Activated T-cell treated with anti-CD3 and anti-CD28 coated beads, Interleukin-2, amount 50 U/mL, for 72 hours (primary cell): ENCODE measurements around the gene NEK1. TPM values are rescaled to one million over a fixed set of nuclear protein-coding genes. Genes with fewer than 3 reads are reported as not detected.
A peak's percentile ranks its signal among the peaks of the same experiment; 100 is the strongest.

Experiments
- ATAC-seq, 2 donors: fragments of 150-1000 bp; cut with Tn5 transposase; replicated peaks in 1 of 2; 2 replicates each; pipeline ENCODE4 v1.10.0; 2021; ENCODE audit warnings: moderate library complexity in 2 of 2, mild to moderate bottlenecking in 1 of 2
- DNase-seq, 2 donors: peaks; one replicate each; pipeline ENCODE4 v3.0.0; 2021 to 2022; ENCODE audit warnings: mixed read lengths in 1 of 2
- H3K27ac Mint-ChIP-seq: one replicate; pipeline ENCODE4 v1.8.0; 2022; ENCODE audit warnings: mild to moderate bottlenecking, moderate library complexity, mixed read lengths
- H3K27me3 Mint-ChIP-seq: one replicate; pipeline ENCODE4 v1.8.0; 2022; ENCODE audit warnings: low read depth, mixed read lengths
- H3K36me3 Mint-ChIP-seq, 2 donors: one replicate each; pipeline ENCODE4 v1.8.0; 2022; ENCODE audit warnings: mixed read lengths in 2 of 2, mild to moderate bottlenecking in 1 of 2; ENCODE audit not compliant: insufficient read depth in 2 of 2
- H3K4me1 Mint-ChIP-seq: one replicate; pipeline ENCODE4 v1.8.0; 2022; ENCODE audit warnings: low read depth, mixed read lengths
- H3K4me3 Mint-ChIP-seq, 2 donors: one replicate each; pipeline ENCODE4 v1.8.0; 2022; ENCODE audit warnings: mild to moderate bottlenecking in 2 of 2, mixed read lengths in 2 of 2, moderate library complexity in 2 of 2
- H3K9me3 Mint-ChIP-seq, 2 donors: one replicate each; pipeline ENCODE4 v1.8.0; 2022; ENCODE audit warnings: mixed read lengths in 2 of 2
- total RNA-seq, 2 donors: library from RNA; stranded (reverse); gene quantifications; one replicate each; pipeline ENCODE4 v1.2.3, GENCODE V29; 2022

The NEK1 gene
- total RNA-seq, 2 donors from 2014 or later: 15.1 to 15.7 TPM

DNA sequence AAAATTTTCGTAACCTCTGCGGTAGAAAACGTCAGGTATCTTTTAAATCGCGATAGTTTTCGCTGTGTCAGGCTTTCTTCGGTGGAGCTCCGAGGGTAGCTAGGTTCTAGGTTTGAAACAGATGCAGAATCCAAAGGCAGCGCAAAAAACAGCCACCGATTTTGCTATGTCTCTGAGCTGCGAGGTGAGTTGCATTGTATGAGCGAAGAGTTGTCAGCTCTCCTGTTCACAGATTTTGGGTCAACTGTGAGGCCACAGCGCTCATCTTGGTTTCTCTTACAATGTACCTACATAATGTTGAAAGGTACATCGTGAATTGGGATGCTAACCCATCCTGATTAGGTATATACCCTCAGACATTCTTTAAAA is 8.5 kb upstream of the NEK1 start:
- Mint-ChIP-seq H3K27ac (peak overlapping the region; percentile 99), H3K27me3 (no peaks in the 10 kb centered on the region), H3K4me1 (peaks cover 73% of the 10 kb centered on the region), H3K4me3 (peak overlapping the region; percentile 96 to 99), H3K9me3 (no peaks in the 10 kb centered on the region), H3K36me3 (peaks cover 0 to 2% of the 10 kb centered on the region in 2 donors)
- DNase-seq (peak; percentile 27 to 29), ATAC-seq (no peak)

DNA sequence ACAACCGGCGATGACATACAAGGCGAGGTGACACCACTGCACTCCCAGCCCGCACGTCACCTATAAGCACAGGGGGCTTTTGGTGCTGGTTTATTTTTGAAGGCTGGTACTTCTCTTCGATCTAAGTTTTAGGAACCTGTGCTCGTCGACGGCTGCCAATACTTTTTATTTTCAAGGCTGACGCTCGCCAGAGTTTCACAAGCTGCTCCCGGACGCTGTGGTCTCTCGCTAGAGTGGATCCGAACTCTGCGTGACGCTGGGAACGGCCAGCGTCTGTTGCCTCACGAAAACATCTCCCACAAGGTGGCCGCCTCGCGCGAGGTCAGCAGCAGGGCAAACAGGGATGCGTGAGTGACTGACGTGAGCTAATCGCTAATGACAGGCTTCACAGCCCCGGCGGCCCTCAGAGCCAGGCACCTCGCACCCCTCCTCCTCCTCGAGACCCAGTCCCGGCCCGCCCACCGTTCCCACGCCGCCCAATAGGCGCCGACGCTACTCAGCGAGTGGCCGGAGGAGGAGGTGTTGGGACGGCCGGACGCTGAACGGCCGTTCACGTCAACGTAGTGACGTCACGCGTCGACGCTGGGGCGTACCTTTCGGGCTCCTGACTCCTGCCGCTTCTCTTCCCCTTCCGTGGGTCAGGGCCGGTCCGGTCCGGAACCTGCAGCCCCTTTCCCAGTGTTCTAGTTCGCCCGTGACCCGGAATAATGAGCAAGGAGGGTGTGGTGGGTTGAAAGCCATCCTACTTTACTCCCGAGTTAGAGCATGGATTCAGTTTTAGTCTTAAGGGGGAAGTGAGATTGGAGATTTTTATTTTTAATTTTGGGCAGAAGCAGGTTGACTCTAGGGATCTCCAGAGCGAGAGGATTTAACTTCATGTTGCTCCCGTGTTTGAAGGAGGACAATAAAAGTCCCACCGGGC is 7.8 kb upstream of the NEK1 start, which contains the start of gene CLCN3:
TSS of gene CLCN3 (plus strand) at position 621 of the 922 bp plus-strand sequence. CDS start 15,351 bp downstream, outside the sequence.
- ATAC-seq: peak; percentile 81 to 84

DNA sequence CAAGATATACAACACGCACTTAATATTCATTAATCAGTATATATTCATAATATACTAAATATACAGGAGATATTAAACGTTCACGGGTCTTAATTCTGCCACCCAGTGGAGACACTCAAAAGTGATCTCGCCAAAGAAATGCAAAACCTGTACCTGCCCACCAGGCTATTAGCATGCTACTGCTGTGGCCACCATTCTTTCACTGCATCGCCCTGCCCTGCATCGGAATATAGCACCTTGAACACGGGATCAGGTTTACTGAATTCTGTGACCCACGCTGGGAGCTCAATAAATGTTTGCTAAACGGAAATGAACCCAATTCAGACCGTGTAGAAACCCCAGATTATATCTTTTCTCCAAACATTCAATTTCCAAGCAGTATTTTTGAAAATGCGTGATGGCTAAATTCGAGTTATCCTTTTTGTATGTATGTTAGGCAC is 7.2 kb upstream of the NEK1 start:
- DNase-seq (peak; percentile 47 to 48), ATAC-seq (peak in 1 of 2 donors; percentile 16)
- H3K27me3 Mint-ChIP-seq: no peaks in the 10 kb centered on the region
- peak overlapping the region; percentile 99 for H3K27ac Mint-ChIP-seq
- H3K4me1 Mint-ChIP-seq: peaks cover 71% of the 10 kb centered on the region
- H3K9me3 Mint-ChIP-seq: no peaks in the 10 kb centered on the region
- H3K4me3 Mint-ChIP-seq: peak overlapping the region; percentile 96 to 99
- H3K36me3 Mint-ChIP-seq: no peaks in the 10 kb centered on the region

More for the DNA sequence above, 7.8 kb upstream of the NEK1 start, which contains the start of gene CLCN3:
- DNase-seq: peak; percentile 94 to 96
- peaks cover 73% of the 10 kb centered on the region for H3K4me1 Mint-ChIP-seq
- H3K9me3 Mint-ChIP-seq: no peaks in the 10 kb centered on the region
- H3K27ac Mint-ChIP-seq: peak within 1 kb of the TSS; percentile 99
- H3K4me3 Mint-ChIP-seq: peak within 1 kb of the TSS; percentile 96 to 99
- no peaks in the 10 kb centered on the region for H3K27me3 Mint-ChIP-seq
- peaks cover 0 to 2% of the 10 kb centered on the region in 2 donors for H3K36me3 Mint-ChIP-seq

DNA sequence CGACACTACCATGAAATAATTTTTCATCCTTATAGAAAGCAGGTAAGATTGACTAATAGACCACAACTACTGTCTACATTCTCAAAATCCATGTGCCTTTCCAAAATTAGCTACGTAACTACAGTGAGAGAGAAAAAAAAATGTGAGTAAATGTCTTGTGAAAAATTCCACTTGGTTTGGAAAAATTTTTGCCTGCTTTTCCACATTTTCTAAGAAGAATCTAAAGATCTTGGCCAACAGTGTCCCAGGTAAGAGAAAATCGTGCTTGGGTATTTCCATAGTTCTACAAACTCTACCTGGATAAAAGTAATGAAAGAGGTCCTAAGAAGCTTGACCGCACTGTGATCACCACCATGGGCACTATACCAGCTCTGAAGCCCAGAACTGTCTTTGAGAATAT is 6.6 kb upstream of the NEK1 start:
- ATAC-seq (no peak), DNase-seq (no peak)
- peak overlapping the region; percentile 96 to 99 for H3K4me3 Mint-ChIP-seq
- H3K27ac Mint-ChIP-seq: peak overlapping the region; percentile 78
- no peaks in the 10 kb centered on the region for H3K36me3 Mint-ChIP-seq
- no peaks in the 10 kb centered on the region for H3K27me3 Mint-ChIP-seq
- H3K9me3 Mint-ChIP-seq: no peaks in the 10 kb centered on the region
- peaks cover 71% of the 10 kb centered on the region for H3K4me1 Mint-ChIP-seq

DNA sequence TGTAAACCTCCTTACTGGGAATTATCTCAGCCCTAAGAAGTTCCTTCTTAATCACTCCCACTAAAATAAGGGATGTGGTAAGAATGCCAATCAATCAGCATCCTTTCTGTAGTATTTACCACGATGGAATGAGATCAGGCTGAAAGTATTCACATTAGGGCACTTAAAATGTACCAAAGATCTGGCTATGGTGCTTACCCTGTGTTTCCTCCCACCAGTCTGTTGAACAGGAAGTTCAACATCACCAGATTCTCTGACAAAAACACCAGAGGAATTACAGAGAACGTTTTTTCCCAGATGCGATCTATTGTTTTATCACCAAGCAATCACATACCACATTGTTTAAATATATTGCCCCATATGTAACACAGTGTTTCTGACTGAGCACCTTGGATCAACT is 5.9 kb upstream of the NEK1 start:
- no peaks in the 10 kb centered on the region for H3K9me3 Mint-ChIP-seq
- no peaks in the 10 kb centered on the region for H3K27me3 Mint-ChIP-seq
- H3K27ac Mint-ChIP-seq: peak overlapping the region; percentile 24
- peaks cover 65% of the 10 kb centered on the region for H3K4me1 Mint-ChIP-seq
- DNase-seq (no peak), ATAC-seq (no peak)
- H3K36me3 Mint-ChIP-seq: no peaks in the 10 kb centered on the region
- peak overlapping the region; percentile 96 to 99 for H3K4me3 Mint-ChIP-seq

DNA sequence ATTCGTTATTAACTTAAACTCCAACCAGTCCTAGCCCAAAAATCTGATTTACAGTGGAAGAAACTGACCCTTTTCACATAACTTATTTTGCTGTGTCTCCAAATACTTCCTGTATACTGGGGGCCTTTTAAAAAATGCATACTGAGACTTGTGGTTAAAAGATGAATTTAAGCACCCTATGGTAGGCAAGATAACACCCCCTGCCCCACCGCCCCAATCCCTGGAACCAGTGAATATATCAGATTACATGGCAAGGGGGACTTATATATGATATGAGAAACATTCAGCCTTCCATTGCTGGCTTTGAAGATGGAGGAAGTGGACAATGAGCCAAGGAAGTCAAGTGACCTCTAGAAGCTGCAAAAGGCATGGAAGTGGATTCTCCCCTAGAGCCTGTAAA is 4.9 kb upstream of the NEK1 start:
- H3K4me3 Mint-ChIP-seq: peak overlapping the region in 1 of 2 donors; percentile 43
- no peaks in the 10 kb centered on the region for H3K27me3 Mint-ChIP-seq
- H3K4me1 Mint-ChIP-seq: peaks cover 55% of the 10 kb centered on the region
- DNase-seq (no peak), ATAC-seq (no peak)
- no peaks in the 10 kb centered on the region for H3K9me3 Mint-ChIP-seq
- no peak overlapping the region for H3K27ac Mint-ChIP-seq
- no peaks in the 10 kb centered on the region for H3K36me3 Mint-ChIP-seq

DNA sequence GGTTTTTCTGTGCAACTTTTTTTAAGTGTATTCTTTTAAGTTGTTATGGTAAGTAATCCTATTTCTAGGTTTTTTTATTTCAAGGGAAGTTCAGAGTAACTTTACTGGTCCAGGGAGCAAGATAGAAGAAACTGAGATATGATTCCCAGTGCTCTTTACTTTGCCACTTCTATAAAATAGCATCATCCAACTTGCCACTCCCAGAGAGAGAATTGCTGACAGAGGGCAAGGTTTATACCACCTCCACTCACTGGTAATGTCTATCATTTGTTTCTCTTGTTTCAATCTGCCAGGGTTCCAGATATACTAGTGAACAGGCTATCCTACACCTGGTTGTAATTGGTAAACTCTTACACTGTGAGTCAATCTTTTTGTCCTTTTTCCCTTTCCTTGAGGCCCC is 4.5 kb upstream of the NEK1 start:
- no peaks in the 10 kb centered on the region for H3K36me3 Mint-ChIP-seq
- H3K4me1 Mint-ChIP-seq: peaks cover 50% of the 10 kb centered on the region
- DNase-seq (no peak), ATAC-seq (no peak)
- H3K4me3 Mint-ChIP-seq: peak overlapping the region in 1 of 2 donors; percentile 43
- H3K27ac Mint-ChIP-seq: no peak overlapping the region
- no peaks in the 10 kb centered on the region for H3K27me3 Mint-ChIP-seq
- H3K9me3 Mint-ChIP-seq: no peaks in the 10 kb centered on the region

DNA sequence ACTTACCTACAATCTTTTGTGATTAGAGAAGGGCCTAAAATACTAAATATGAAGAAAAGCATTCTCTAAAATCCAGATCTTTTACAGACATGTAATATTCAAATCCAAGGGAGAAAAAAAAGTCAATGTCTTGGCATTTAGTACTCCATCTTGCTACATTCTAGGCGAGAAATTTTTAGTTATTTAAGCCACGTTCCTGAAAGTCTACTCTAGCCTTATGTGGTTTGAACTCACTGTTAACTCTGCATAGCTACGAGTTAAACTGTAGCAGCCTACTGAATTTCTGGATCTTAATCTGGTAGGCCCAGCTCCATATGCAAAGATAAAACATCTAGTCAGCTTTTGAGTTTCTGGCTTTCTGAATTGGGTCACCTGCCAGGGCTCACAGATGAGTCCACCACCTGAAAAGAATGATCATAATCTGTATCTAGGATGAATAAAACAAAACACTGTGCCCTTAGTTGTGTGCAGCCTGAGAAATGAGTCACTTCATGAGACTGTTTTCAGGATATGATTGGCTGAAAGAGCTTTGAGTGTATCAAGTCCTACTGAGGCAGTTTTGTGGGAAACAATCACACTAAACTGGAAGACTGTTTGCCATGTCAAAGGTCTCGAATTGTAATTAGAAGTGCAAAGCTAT is 3.2 kb upstream of the NEK1 start:
- Mint-ChIP-seq H3K4me3 (peak overlapping the region; percentile 48 to 69), H3K27me3 (no peaks in the 10 kb centered on the region), H3K4me1 (peaks cover 58% of the 10 kb centered on the region), H3K36me3 (no peaks in the 10 kb centered on the region), H3K27ac (peak overlapping the region; percentile 85), H3K9me3 (no peaks in the 10 kb centered on the region)
- peak; percentile 52 to 55 for ATAC-seq
- DNase-seq: peak; percentile 43 to 61

DNA sequence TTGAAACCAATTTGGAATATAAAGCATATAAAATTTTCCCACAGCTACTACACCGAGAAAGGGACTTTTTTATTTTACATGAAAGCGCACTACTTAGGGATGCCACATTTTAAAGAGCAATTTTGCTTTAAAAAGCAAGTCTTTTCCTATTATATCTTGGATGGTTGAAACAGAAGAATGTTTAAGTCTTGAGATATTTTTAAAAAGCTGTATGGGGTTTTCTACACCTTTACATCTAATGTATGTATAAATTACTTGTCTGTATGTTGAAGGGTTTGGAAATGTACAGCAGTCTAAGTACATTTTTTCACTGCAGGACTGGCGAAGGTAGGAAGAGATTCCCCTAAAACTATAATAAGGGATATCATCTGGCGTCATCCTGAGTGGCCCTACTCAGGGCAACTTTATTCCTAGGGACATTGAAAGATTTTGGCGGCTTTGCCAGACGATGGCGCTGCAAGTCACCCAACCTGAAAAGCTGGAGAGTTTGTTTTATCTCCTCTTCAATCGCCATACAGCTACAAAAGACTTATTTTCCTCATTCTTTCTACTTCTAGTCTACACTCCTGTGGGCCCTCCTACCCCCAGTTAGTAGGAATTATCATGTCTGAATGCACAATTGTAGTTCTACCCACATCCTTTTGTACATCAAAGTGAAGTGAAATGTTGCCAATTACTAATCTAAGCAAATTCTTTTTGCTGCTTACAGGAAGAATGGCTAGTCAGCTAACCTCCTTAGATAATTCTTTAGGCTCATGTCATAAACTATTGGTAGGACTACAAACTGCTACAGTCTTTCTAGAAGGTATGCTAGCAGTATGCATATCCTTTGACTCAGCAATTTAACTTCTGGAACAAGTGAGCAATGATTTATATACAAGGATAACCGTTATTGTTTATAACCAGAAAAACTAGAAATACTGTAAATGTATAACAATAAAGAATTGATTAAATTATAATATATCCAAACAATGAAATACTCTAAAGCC is 782 bp upstream of the NEK1 start:
- Mint-ChIP-seq H3K36me3 (no peaks in the 10 kb centered on the region), H3K27me3 (no peaks in the 10 kb centered on the region), H3K9me3 (no peaks in the 10 kb centered on the region), H3K4me3 (peak overlapping the region; percentile 91 to 95), H3K27ac (peak overlapping the region; percentile 86), H3K4me1 (peaks cover 54% of the 10 kb centered on the region)
- ATAC-seq (peak; percentile 24 to 27), DNase-seq (peak; percentile 68 to 71)

DNA sequence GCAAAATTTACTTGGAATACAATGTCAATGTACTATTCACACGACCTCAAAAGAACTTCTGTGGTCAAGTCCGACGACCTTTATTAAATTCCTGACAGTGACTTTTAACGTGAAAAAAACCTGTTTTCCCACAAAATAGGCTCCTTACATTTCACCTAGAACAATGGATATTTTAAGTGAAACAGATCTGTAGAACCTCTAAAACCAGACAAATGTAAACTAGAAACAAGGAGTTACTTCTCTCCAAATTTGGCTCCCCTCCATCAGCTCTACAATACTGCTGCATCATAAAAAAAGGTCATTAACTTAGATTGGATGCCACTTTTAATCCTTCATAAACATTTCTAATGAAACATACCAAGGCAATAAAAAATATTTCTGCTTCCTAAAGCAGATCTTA is 1.2 kb downstream of the NEK1 start:
- ATAC-seq (no peak), DNase-seq (no peak)
- H3K27ac Mint-ChIP-seq: peak overlapping the region; percentile 48
- H3K4me3 Mint-ChIP-seq: peak overlapping the region; percentile 91 to 95
- H3K27me3 Mint-ChIP-seq: no peaks in the 10 kb centered on the region
- H3K4me1 Mint-ChIP-seq: peaks cover 51% of the 10 kb centered on the region
- H3K9me3 Mint-ChIP-seq: no peaks in the 10 kb centered on the region
- peaks cover 0 to 5% of the 10 kb centered on the region in 2 donors for H3K36me3 Mint-ChIP-seq

DNA sequence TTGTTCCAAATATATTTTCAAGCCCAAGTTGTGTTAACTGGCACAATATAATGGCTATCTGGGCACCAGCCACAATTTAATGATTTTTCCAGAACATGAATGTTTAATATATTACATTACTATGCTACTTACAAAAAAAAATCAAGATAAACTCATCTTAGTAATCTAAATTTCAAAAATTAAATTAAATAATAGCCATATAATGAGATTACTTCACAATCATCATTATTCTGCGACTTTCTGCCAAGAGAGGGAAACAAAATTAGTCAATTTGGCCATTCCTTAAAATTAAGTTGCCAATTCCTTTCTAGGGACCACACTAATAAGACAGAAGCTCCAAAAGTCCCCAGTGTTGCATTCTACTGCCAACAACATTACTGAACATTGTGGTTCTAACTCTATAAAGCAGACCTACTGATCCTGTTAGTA is 7.5 kb downstream of the NEK1 start:
- H3K4me1 Mint-ChIP-seq: peaks cover 62% of the 10 kb centered on the region
- no peaks in the 10 kb centered on the region for H3K27me3 Mint-ChIP-seq
- H3K27ac Mint-ChIP-seq: no peak overlapping the region
- H3K9me3 Mint-ChIP-seq: no peaks in the 10 kb centered on the region
- H3K4me3 Mint-ChIP-seq: peak overlapping the region in 1 of 2 donors; percentile 39
- ATAC-seq (no peak), DNase-seq (no peak)
- peaks cover 0 to 8% of the 10 kb centered on the region in 2 donors for H3K36me3 Mint-ChIP-seq

DNA sequence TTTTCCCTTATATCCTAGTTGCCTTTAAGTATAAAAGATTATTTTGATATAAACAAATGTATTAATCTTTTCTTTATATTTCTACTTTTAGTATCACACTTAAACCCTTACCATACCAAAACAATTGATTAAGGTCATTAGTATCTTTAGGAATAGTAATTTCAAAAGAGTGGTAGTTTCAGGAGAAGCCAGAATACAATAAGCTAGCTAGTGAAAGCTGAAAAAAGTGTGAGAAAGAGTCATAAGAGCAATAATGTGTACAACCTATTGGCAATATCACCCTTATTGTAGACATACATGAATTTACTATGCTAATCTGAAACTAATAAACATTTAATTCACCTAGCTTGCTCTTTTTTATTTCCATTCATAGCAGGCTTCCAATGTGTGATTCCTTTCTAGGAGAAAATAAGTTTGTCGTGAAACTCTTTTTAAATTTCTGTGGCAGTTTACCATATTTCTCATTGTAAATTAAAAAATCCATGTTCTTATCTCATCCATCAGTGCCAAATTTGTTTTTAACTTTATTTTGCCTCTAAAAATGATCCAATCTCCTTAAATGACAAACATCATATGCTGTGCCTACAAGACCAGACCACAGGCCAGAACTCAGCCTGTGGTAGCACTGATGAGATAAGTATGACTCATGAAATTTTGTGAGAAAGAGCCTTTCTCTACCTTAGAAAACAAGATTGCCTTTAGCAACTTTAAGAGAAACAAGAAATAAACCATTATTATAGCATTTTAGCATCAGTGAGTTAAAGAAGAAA is 8.1 kb downstream of the NEK1 start:
- DNase-seq (peak in 1 of 2 donors; percentile 46), ATAC-seq (peak; percentile 96 to 99)
- Mint-ChIP-seq H3K27me3 (no peaks in the 10 kb centered on the region), H3K36me3 (peaks cover 0 to 8% of the 10 kb centered on the region in 2 donors), H3K4me3 (peak overlapping the region; percentile 6 to 39), H3K9me3 (no peaks in the 10 kb centered on the region), H3K27ac (peak overlapping the region; percentile 33), H3K4me1 (peaks cover 62% of the 10 kb centered on the region)
